NCI-H1092 (cell line): ENCODE results near the gene RGS14.
"Not testable (repeated sequence)": the region's sequence is repeated elsewhere in the genome, so short reads cannot be mapped to it uniquely, and the experiment has no call there.

Source experiments
- DNase-seq: peaks from one replicate; lab custom pipeline; 2025; lab: John Stamatoyannopoulos, UW

Gene RGS14

DNA sequence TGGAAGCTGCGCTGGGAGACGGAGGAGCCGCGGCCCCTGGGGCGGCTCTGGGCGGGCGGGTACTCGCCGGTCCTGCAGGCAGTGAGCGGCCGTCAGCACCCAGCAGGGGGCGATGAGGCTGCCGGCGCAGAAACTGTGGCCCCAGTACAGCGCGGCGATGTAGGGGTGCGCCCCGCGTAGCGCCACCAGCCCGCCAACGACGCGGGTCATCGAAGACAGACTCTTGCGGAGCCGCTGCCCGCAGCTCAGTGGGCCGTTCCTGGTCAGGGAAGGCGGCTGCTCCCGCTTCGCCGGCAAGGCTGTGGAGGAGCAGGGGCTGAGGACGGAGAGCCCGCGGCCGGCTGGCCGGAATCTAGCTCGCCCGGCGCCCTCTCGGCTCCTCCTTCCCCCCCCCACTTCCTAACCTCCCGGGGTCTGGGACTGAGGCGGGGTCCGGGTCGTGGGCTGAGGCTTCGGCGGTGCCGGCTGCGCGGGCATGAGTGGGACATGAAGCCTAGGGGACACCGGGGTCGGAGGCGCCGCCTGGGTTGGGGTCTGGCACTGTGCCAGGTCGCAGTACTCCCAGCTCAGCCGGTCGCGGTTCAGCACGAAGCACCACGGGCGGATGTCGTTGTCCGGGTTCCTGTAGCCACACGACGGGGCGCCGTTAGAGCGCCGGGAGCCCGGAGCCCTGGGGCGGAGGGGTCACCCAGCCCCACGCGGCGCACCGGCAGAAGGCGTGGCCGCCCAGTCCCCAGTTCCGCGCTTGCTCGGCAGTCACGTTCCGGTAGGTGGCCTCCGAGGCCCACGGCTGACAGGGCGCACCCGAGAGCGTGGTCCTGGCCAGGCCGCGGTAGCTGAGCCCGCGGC lies 46.3 kb downstream of the RGS14 start:
- peak; percentile 68 for DNase-seq

DNA sequence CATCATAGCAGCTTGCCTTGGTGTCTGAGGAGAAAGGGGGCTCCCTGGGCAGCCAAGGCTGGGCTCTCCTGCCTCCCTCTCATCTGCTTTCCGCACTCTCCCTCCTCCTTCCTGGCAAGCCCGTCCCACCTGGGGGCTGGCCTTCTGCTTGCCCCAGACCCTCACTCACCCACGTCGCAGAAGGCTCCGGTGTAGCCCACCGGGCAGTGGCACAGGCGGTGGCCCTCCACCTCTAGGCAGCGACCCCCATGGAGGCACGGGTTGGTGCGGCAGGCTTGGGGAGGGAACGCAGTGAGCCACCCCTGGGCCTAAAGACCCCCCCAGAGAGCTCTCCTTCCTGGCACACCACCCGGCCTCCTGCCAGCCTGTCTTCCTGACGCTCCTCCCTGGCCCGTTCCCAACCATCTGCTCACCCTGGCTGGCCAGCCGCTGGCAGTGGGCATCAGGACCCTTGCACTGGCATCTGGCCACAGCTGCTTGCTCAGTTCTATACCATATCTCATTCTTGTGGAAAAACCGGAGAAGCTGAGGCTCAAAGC lies 47.0 kb downstream of the RGS14 start:
- DNase-seq, result no peak

GRCh38 chr5:177405312-177405711 lies 47.6 kb downstream of the RGS14 start:
- DNase-seq, result no peak

DNA sequence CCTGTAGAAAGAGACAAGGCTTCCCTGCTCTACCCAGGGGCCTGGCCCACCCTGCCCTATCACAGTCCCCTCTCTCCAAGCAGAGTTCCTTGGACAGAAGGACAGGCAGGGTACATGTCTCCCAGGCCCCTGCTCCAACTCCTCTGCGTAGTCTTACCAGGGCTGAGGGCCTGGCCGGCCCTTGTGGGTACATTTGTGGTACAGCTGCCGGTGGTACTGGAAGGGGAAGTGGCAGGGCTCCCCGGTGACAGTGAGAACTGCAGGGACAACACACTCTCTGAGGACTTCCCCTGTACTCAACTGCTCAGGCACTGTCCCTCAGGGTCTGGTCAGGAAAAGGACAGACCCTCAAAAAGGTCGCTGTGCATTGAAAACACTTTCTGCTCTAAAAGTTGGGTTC lies 48.1 kb downstream of the RGS14 start:
- DNase-seq, result no peak

DNA sequence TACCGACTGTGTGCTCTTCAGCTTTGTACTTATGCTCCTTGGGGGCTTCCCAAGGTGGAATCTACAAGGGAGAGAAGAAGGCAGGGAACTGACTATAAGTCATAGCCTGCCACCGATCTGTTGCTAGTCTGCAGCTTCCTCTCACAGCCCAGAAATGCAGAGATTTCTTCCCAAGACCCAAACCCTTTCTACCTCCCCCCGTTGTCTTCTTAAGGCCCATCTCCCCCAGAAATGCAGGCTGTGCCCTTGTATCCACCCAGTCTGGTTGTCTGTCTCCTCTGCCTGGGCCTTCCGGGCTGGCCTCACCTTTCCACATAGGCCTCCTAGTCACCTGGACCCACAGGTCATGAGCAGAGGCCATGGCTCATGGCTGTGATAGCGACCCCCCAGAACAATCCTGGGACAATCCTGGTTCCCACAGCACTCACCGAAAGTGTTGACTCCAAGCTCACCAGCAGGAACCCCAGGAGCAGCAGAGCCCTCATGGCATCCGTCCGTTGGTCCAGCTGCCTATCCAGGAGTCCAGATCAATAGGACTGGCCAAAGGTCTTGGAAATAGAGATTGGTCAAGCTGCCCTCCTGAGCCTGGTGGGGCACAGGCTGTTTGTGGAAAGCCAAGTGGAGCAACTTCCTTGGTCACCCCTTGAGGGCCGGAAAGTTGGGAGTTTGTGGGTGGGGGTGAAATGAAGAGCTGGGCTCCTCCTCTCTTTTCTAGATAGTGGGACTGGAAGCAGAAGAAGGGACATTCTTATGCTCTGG lies 51.5 kb downstream of the RGS14 start, which contains the start of gene F12:
Gene F12 (minus strand): TSS at position 522 of the 759 bp plus-strand sequence. CDS start 37 bp downstream, at position 485.
- no peak for DNase-seq

DNA sequence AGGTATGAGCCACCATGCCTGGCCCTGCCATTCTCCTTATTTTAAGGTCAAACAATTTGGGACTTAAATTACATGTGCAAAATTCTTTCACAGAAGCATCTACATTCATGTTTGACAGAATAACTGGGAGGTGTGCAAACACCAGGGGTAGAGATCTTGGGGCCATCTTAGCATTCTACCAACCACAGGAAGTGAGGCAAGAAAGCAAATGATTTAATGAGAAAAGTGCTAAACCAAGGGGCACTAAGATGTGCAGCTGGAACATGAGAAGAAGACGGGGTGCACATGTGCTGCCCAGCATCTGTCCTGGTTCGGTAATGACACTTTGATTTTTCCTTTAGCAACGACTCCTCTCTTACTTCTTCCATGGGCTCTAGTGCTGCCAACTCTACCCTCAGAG lies 52.9 kb downstream of the RGS14 start:
- DNase-seq, result no peak

GRCh38 chr5:177412603-177413233 lies 55.0 kb downstream of the RGS14 start:
- DNase-seq, result no peak

DNA sequence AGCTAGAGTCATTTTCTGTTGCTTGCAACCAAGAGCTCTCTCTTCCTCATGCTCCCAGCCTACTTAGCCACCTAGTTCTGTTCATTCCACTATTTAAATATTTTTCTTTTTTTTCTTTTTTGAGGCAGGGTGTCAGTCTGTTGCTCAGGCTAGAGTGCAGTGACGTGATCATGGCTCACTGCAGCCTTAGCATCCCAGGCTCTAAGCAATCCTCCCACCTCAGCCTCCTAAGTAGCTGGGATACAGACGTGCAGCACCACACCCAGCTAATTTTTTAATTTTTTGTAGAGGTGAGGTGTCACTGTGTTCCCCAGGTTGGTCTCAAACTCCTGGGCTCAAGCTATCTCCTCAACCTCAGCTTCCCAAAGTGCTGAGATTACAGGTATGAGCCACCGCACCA lies 56.8 kb downstream of the RGS14 start:
- DNase-seq, result no peak

DNA sequence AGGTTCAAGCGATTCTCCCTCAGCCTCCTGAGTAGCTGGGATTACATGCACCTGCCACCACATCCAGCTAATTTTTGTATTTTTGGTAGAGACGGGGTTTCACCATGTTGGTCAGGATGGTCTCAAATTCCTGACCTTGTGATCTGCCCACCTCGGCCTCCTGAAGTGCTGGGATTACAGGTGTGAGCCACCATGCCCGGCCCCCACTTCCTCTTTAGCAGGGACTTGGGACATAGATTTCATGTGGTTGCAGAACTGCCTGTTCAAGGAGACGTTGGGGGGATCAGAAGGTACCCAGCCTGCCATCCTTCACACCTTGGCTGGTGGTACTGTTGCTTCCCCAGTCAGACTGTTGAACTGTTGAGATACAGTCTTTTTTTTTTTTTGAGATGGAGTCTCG lies 59.4 kb downstream of the RGS14 start:
- DNase-seq, result not testable (repeated sequence)

- no peak for DNase-seq
Measured at GRCh38 chr5:177419046-177419445, 61.3 kb downstream of the RGS14 start.

DNA sequence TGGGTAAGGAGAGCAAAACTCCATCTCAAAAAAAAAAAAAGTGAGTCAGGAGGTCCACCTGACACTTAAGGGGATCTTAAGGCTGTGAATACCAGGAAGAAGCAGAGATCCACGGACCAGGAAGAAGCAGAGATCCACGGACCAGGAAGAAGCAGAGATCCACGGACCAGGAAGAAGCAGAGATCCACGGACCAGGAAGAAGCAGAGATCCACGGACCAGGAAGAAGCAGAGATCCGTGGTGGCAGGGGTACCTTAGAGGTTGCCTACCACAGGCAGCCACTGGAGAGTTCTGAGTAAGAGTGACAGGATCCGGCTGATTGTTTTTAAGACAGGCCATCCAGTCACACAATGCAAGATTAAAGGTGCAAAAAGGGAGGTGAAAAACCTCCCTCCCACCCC lies 62.7 kb downstream of the RGS14 start:
- DNase-seq, result not testable (repeated sequence)

DNA sequence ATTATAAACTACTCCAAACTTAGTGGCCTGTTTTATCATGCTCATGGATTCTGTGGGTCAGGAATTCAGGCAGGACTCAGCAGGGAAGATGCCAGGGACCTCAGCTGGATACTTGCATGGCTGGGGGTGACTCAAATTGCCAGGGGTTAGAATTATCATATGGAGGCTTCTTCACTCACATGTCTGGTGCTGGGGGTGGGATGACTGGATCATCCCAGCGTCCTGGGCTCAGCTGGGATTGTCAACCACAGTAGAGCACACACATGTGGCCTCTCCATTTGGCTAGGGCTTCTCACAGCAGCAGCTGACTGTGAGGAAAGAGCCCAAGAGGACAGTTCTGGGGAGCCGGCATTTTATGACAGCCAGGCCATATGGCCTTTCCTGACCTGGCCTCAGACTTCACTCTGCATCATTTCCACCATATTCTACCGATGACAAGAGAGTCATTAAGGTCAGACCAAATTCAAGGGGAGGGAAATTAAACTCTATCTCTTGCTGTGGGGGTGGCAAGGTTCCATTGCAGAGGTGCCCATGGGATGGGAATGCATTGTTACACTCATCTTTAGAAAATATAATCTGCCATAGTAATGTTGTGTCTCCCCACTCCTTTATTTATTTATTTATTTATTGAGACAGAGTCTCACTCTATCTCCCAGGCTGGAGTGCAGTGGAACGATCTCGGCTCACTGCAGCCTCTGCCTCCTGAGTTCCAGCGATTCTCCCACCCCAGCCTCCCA lies 63.5 kb downstream of the RGS14 start:
- DNase-seq, result no peak
